NCI-H2107 treated with DMSO at 0.1 percent for 48 hours (cell line): Measurements from ENCODE around the gene RBP3.
"Not testable (repeated sequence)": the region's sequence is repeated elsewhere in the genome, so short reads cannot be mapped to it uniquely, and the experiment has no call there.

Experiments
- DNase-seq: peaks from one replicate; lab custom pipeline; 2025; ENCODE audit not compliant: unreplicated experiment; lab: John Stamatoyannopoulos, UW

RBP3 gene

GRCh38 chr10:47371629-47372485 is 23.7 kb downstream of the RBP3 start:
- no peak for DNase-seq

GRCh38 chr10:47372726-47373125 is 24.6 kb downstream of the RBP3 start:
- DNase-seq, result no peak

GRCh38 chr10:47374611-47375536 is 26.7 kb downstream of the RBP3 start:
- no peak for DNase-seq

GRCh38 chr10:47376522-47377220 is 28.5 kb downstream of the RBP3 start:
- no peak for DNase-seq

GRCh38 chr10:47378183-47378510 is 30.0 kb downstream of the RBP3 start:
- DNase-seq, result no peak

- no peak for DNase-seq
Measured at GRCh38 chr10:47378606-47379444, 30.7 kb downstream of the RBP3 start.

GRCh38 chr10:47379445-47379785 is 31.3 kb downstream of the RBP3 start:
- DNase-seq, result no peak

- no peak for DNase-seq
Measured at GRCh38 chr10:47379901-47380300, 31.7 kb downstream of the RBP3 start.

- DNase-seq, result no peak
Measured at GRCh38 chr10:47380341-47381102, 32.4 kb downstream of the RBP3 start.

- DNase-seq, result no peak
Measured at GRCh38 chr10:47381103-47381395, 32.9 kb downstream of the RBP3 start.

- no peak for DNase-seq
Measured at GRCh38 chr10:47381427-47382379, 33.5 kb downstream of the RBP3 start.

- peak; percentile 62 for DNase-seq
Measured at GRCh38 chr10:47383261-47384147, 35.3 kb downstream of the RBP3 start.

GRCh38 chr10:47384148-47384921 is 36.2 kb downstream of the RBP3 start, which contains the start of gene ZNF488:
Gene ZNF488, minus strand, starts transcription at chr10:47384293. Its CDS starts 15,464 bp downstream, at chr10:47368829.
- peak; percentile 29 for DNase-seq

GRCh38 chr10:47386104-47386503 is 37.9 kb downstream of the RBP3 start:
- DNase-seq, result not testable (repeated sequence)

- DNase-seq, result no peak
Measured at GRCh38 chr10:47388879-47389278, 40.7 kb downstream of the RBP3 start.

- no peak for DNase-seq
Measured at GRCh38 chr10:47389619-47390018, 41.5 kb downstream of the RBP3 start.

GRCh38 chr10:47396311-47396717 is 48.2 kb downstream of the RBP3 start:
- DNase-seq, result no peak
